Breast epithelium (tissue), 3 donors: ENCODE measurements around the gene CHPF.

ENCODE experiments used
- CTCF ChIP-seq, 3 donors: fragments of 450-650 bp; IDR thresholded peaks; one replicate each; pipeline ENCODE4 v1.5.1; 2016 to 2017; ENCODE audit warnings: antibody characterized with exemption in 3 of 3, mild to moderate bottlenecking in 3 of 3, moderate library complexity in 3 of 3
- POLR2A ChIP-seq: fragments of 450-650 bp; IDR thresholded peaks from one replicate; pipeline ENCODE4 v1.6.1; 2016; ENCODE audit warnings: antibody characterized with exemption, mild to moderate bottlenecking, moderate library complexity
- POLR2AphosphoS5 ChIP-seq, 3 donors: sonication (generic); formaldehyde crosslinking; IDR thresholded peaks; one replicate each; pipeline ENCODE4 v1.6.1; 2017; ENCODE audit warnings: antibody characterized with exemption in 3 of 3

- TF ChIP-seq CTCF (IDR thresholded peaks at IDR 0.05): no peak
- no peak for TF ChIP-seq POLR2A
- TF ChIP-seq POLR2AphosphoS5 (IDR thresholded peaks at IDR 0.05): no peak
These were observed 21.8 kb upstream of the CHPF start for GRCh38 chr2:219565130-219566080.
